Trophoblast cell (in vitro differentiated cells and primary cell): ENCODE data around the gene EPM2A.
A peak's percentile ranks its signal among the peaks of the same experiment; 100 is the strongest.

Source experiments
- DNase-seq, 2 donors: peaks; one replicate each; pipeline ENCODE4 v3.0.0-alpha.2; 2016
- H2AFZ ChIP-seq: 2 replicates; pipeline ENCODE4 v1.6.1; 2013; ENCODE audit warnings: low read length, moderate library complexity, mild to moderate bottlenecking; ENCODE audit not compliant: insufficient read depth, poor library complexity
- H2AK5ac ChIP-seq: 2 replicates; pipeline ENCODE4 v1.6.1; 2013; ENCODE audit warnings: mild to moderate bottlenecking, low read length
- H2BK120ac ChIP-seq: 2 replicates; pipeline ENCODE4 v1.6.1; 2013; ENCODE audit warnings: low read length, mild to moderate bottlenecking, moderate library complexity; ENCODE audit not compliant: insufficient read depth, poor library complexity
- H2BK12ac ChIP-seq: 2 replicates; pipeline ENCODE4 v1.6.1; 2013; ENCODE audit warnings: mild to moderate bottlenecking, low read length, moderate library complexity
- H2BK5ac ChIP-seq: 2 replicates; pipeline ENCODE4 v1.6.1; 2013; ENCODE audit warnings: low read length, low read depth, moderate library complexity, mild to moderate bottlenecking; ENCODE audit not compliant: poor library complexity
- H3K14ac ChIP-seq: 2 replicates; pipeline ENCODE4 v1.6.1; 2013; ENCODE audit warnings: mild to moderate bottlenecking, low read length
- H3K18ac ChIP-seq: 2 replicates; pipeline ENCODE4 v1.6.1; 2013; ENCODE audit warnings: mild to moderate bottlenecking, low read length
- H3K23ac ChIP-seq: 2 replicates; pipeline ENCODE4 v1.6.1; 2013; ENCODE audit warnings: low read length
- H3K27ac ChIP-seq: 2 replicates; pipeline ENCODE4 v1.5.1; 2013; ENCODE audit warnings: low read depth, mild to moderate bottlenecking, inconsistent platforms, low read length, moderate library complexity
- H3K27me3 ChIP-seq: 2 replicates; pipeline ENCODE4 v1.6.1; 2013; ENCODE audit warnings: inconsistent platforms, mild to moderate bottlenecking, low read length, moderate library complexity; ENCODE audit not compliant: insufficient read depth
- H3K36me3 ChIP-seq, 2 experiments: 1 replicate in 1 of 2; 2 replicates in 1 of 2; pipeline ENCODE4 v1.6.1; 2013; ENCODE audit warnings: low read length in 2 of 2, mild to moderate bottlenecking in 2 of 2, moderate library complexity in 1 of 2; ENCODE audit not compliant: insufficient read depth in 2 of 2, control insufficient read depth in 1 of 2
- H3K4ac ChIP-seq: 2 replicates; pipeline ENCODE4 v1.6.1; 2013; ENCODE audit warnings: low read depth, mild to moderate bottlenecking, low read length, moderate library complexity
- H3K4me1 ChIP-seq, 2 experiments: 1 replicate in 1 of 2; 2 replicates in 1 of 2; pipeline ENCODE4 v1.6.1; 2013; ENCODE audit warnings: low read length in 2 of 2, mild to moderate bottlenecking in 2 of 2, moderate library complexity in 1 of 2; ENCODE audit not compliant: insufficient read depth in 2 of 2, control insufficient read depth in 1 of 2
- H3K4me2 ChIP-seq: 2 replicates; pipeline ENCODE4 v1.6.1; 2013; ENCODE audit warnings: inconsistent platforms, mild to moderate bottlenecking, low read length, moderate library complexity
- H3K4me3 ChIP-seq: 2 replicates; pipeline ENCODE4 v1.5.1; 2013; ENCODE audit warnings: mild to moderate bottlenecking, low read depth, low read length, inconsistent platforms
- H3K79me1 ChIP-seq: one replicate; pipeline ENCODE4 v1.6.1; 2013; ENCODE audit warnings: low read length
- H3K79me2 ChIP-seq: 2 replicates; pipeline ENCODE4 v1.6.1; 2013; ENCODE audit warnings: low read length, mild to moderate bottlenecking; ENCODE audit not compliant: control insufficient read depth, insufficient read depth, poor library complexity
- H3K9ac ChIP-seq: 2 replicates; pipeline ENCODE4 v1.6.1; 2013; ENCODE audit warnings: mild to moderate bottlenecking, low read length
- H3K9me3 ChIP-seq: 2 replicates; pipeline ENCODE4 v1.6.1; 2013; ENCODE audit warnings: low read depth, mild to moderate bottlenecking, control low read depth, inconsistent platforms, low read length; ENCODE audit not compliant: insufficient read depth
- H4K12ac ChIP-seq: 2 replicates; pipeline ENCODE4 v1.6.1; 2013; ENCODE audit warnings: low read depth, mild to moderate bottlenecking, low read length, moderate library complexity
- H4K8ac ChIP-seq: 2 replicates; pipeline ENCODE4 v1.6.1; 2013; ENCODE audit warnings: low read depth, mild to moderate bottlenecking, low read length, moderate library complexity
- H4K91ac ChIP-seq: one replicate; pipeline ENCODE4 v1.6.1; 2013; ENCODE audit warnings: low read depth, mild to moderate bottlenecking, low read length, moderate library complexity
- WGBS: extraction: QIAGEN DNeasy Blood & Tissue Kit; methylation state at CpG from one replicate; pipeline ENCODE4 v1.1.7; 2013; ENCODE audit warnings: missing lambda C conversion rate; ENCODE audit not compliant: insufficient read length, insufficient coverage; ENCODE audit errors: extremely low coverage; 5-methylcytosine and 5-hydroxymethylcytosine counted together

EPM2A gene

GRCh38 chr6:145765449-145765848 lies 30.1 kb upstream of the EPM2A start:
- no peak overlapping the region for H2BK12ac ChIP-seq
- no peak for DNase-seq
- H3K23ac ChIP-seq = no peak overlapping the region
- H3K4me3 ChIP-seq = no peak overlapping the region
- no peak overlapping the region for H2BK120ac ChIP-seq
- H3K4me1 ChIP-seq = no peaks in the 10 kb centered on the region
- H3K27ac ChIP-seq = no peak overlapping the region
- H3K9ac ChIP-seq = no peak overlapping the region
- no peaks in the 10 kb centered on the region for H3K79me1 ChIP-seq
- H4K91ac ChIP-seq = no peak overlapping the region
- H3K79me2 ChIP-seq = no peaks in the 10 kb centered on the region
- H3K18ac ChIP-seq = no peak overlapping the region
- H2AK5ac ChIP-seq = no peak overlapping the region
- no peaks in the 10 kb centered on the region for H3K27me3 ChIP-seq
- H2BK5ac ChIP-seq = no peak overlapping the region
- H3K14ac ChIP-seq = no peak overlapping the region
- H3K9me3 ChIP-seq = peaks cover 2% of the 10 kb centered on the region
- no peak overlapping the region for H4K12ac ChIP-seq
- no peak overlapping the region for H4K8ac ChIP-seq
- no peak overlapping the region for H2AFZ ChIP-seq
- H3K4ac ChIP-seq = no peak overlapping the region
- H3K4me2 ChIP-seq = no peak overlapping the region
- H3K36me3 ChIP-seq = no peaks in the 10 kb centered on the region

- no peaks in the 10 kb centered on the region for H3K79me1 ChIP-seq
- H2BK120ac ChIP-seq = no peak overlapping the region
- H3K27ac ChIP-seq = no peak overlapping the region
- no peak overlapping the region for H3K23ac ChIP-seq
- no peak overlapping the region for H2BK5ac ChIP-seq
- no peaks in the 10 kb centered on the region for H3K4me1 ChIP-seq
- no peaks in the 10 kb centered on the region for H3K79me2 ChIP-seq
- no peak overlapping the region for H3K14ac ChIP-seq
- H3K27me3 ChIP-seq = no peaks in the 10 kb centered on the region
- no peak overlapping the region for H2AK5ac ChIP-seq
- no peak overlapping the region for H4K12ac ChIP-seq
- H3K36me3 ChIP-seq = no peaks in the 10 kb centered on the region
- peaks cover 2% of the 10 kb centered on the region for H3K9me3 ChIP-seq
- no peak for DNase-seq
- no peak overlapping the region for H3K4ac ChIP-seq
- H2BK12ac ChIP-seq = no peak overlapping the region
- no peak overlapping the region for H4K8ac ChIP-seq
- no peak overlapping the region for H3K4me3 ChIP-seq
- no peak overlapping the region for H3K18ac ChIP-seq
- H4K91ac ChIP-seq = no peak overlapping the region
- no peak overlapping the region for H3K9ac ChIP-seq
- no peak overlapping the region for H2AFZ ChIP-seq
- no peak overlapping the region for H3K4me2 ChIP-seq
These were observed 28.4 kb upstream of the EPM2A start for GRCh38 chr6:145763742-145764141.

GRCh38 chr6:145761584-145761983 lies 26.3 kb upstream of the EPM2A start:
- H4K91ac ChIP-seq = no peak overlapping the region
- no peak overlapping the region for H3K23ac ChIP-seq
- no peaks in the 10 kb centered on the region for H3K36me3 ChIP-seq
- no peak overlapping the region for H2BK5ac ChIP-seq
- H3K9me3 ChIP-seq = no peaks in the 10 kb centered on the region
- H3K4me3 ChIP-seq = no peak overlapping the region
- H3K9ac ChIP-seq = no peak overlapping the region
- no peaks in the 10 kb centered on the region for H3K4me1 ChIP-seq
- H2BK120ac ChIP-seq = no peak overlapping the region
- H3K4me2 ChIP-seq = no peak overlapping the region
- H3K79me1 ChIP-seq = no peaks in the 10 kb centered on the region
- H3K14ac ChIP-seq = no peak overlapping the region
- no peak overlapping the region for H2BK12ac ChIP-seq
- no peak for DNase-seq
- H3K27ac ChIP-seq = no peak overlapping the region
- H4K8ac ChIP-seq = no peak overlapping the region
- no peak overlapping the region for H3K18ac ChIP-seq
- no peak overlapping the region for H2AFZ ChIP-seq
- H3K79me2 ChIP-seq = no peaks in the 10 kb centered on the region
- H3K4ac ChIP-seq = no peak overlapping the region
- H3K27me3 ChIP-seq = no peaks in the 10 kb centered on the region
- H4K12ac ChIP-seq = no peak overlapping the region
- H2AK5ac ChIP-seq = no peak overlapping the region

- Histone ChIP-seq H3K27me3 (no peaks in the 10 kb centered on the region), H3K36me3 (no peaks in the 10 kb centered on the region), H3K4me1 (no peaks in the 10 kb centered on the region), H3K18ac (no peak overlapping the region), H3K4ac (no peak overlapping the region), H2BK120ac (no peak overlapping the region), H3K4me3 (no peak overlapping the region), H3K23ac (no peak overlapping the region), H3K9ac (no peak overlapping the region), H2BK12ac (no peak overlapping the region), H2BK5ac (no peak overlapping the region), H2AK5ac (no peak overlapping the region), H3K4me2 (no peak overlapping the region), H3K14ac (no peak overlapping the region), H3K9me3 (no peaks in the 10 kb centered on the region), H4K12ac (no peak overlapping the region), H3K79me1 (no peaks in the 10 kb centered on the region), H4K91ac (no peak overlapping the region), H3K27ac (no peak overlapping the region), H3K79me2 (no peaks in the 10 kb centered on the region), H2AFZ (no peak overlapping the region), H4K8ac (no peak overlapping the region)
- WGBS = no CpG with 5 or more reads among the region's 4 CpGs
- no peak for DNase-seq
These were observed 22.8 kb upstream of the EPM2A start for GRCh38 chr6:145758113-145758512.

- H3K4ac ChIP-seq = no peak overlapping the region
- no peaks in the 10 kb centered on the region for H3K79me1 ChIP-seq
- H3K4me1 ChIP-seq = no peaks in the 10 kb centered on the region
- H3K23ac ChIP-seq = no peak overlapping the region
- H2BK5ac ChIP-seq = no peak overlapping the region
- H2AFZ ChIP-seq = no peak overlapping the region
- no peaks in the 10 kb centered on the region for H3K36me3 ChIP-seq
- H3K79me2 ChIP-seq = no peaks in the 10 kb centered on the region
- no peak overlapping the region for H2BK12ac ChIP-seq
- H4K12ac ChIP-seq = no peak overlapping the region
- H4K91ac ChIP-seq = no peak overlapping the region
- H3K27me3 ChIP-seq = no peaks in the 10 kb centered on the region
- H3K27ac ChIP-seq = no peak overlapping the region
- H2BK120ac ChIP-seq = no peak overlapping the region
- H3K9me3 ChIP-seq = no peaks in the 10 kb centered on the region
- H3K18ac ChIP-seq = no peak overlapping the region
- no peak overlapping the region for H3K4me3 ChIP-seq
- WGBS = no CpG with 5 or more reads among the region's 1 CpG
- H3K9ac ChIP-seq = no peak overlapping the region
- DNase-seq = peak in 1 of 2 donors; percentile 15
- no peak overlapping the region for H2AK5ac ChIP-seq
- no peak overlapping the region for H3K4me2 ChIP-seq
- H3K14ac ChIP-seq = no peak overlapping the region
- no peak overlapping the region for H4K8ac ChIP-seq
These were observed 20.9 kb upstream of the EPM2A start for GRCh38 chr6:145756170-145756662.
